Astrocyte of the cerebellum (primary cell): Measurements from ENCODE around the gene COG2.

Experiments used
- DNase-seq: peaks from one replicate; pipeline ENCODE4 v3.0.0-alpha.2; 2011; ENCODE audit warnings: low read depth
- H3K4me3 ChIP-seq: 2 replicates; pipeline ENCODE4 v1.5.1; 2011; ENCODE audit warnings: mild to moderate bottlenecking, low read depth, low read length, moderate library complexity
- in situ Hi-C: cut with HindIII; loops from 2 replicates; pipeline ENCODE4 v1.10.0; 2017; ENCODE audit warnings: low sequenced_read_pairs
- TF ChIP-seq, protein P1 (sequence below): IDR thresholded peaks from 2 replicates; pipeline ENCODE4 v1.5.1; 2012; ENCODE audit warnings: low read length, low read depth, moderate library complexity, mild to moderate bottlenecking; ENCODE audit errors: missing control alignments

Gene COG2

DNA sequence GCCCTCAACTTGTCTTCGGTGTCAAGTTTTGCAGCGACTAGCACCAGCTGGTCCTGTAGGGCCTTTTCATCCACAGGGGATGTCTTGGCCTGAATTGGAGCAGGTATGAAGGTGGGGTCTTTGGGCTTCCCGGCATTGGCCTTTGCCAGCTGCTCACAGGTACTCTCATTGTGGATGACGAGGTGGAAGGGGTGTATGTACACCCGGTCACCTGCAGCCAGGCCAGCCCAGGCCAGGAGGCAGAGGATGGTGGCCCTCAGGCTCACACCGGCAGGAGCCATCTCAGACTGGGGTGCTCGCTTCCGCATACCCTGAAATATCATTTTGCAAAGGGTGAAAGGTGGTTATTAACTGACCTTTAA lies 68.2 kb downstream of the COG2 start:
- in situ Hi-C loops = no loop called here
- no peak overlapping the region for H3K4me3 ChIP-seq
- DNase-seq = no peak
- TF ChIP-seq, protein P1, sequence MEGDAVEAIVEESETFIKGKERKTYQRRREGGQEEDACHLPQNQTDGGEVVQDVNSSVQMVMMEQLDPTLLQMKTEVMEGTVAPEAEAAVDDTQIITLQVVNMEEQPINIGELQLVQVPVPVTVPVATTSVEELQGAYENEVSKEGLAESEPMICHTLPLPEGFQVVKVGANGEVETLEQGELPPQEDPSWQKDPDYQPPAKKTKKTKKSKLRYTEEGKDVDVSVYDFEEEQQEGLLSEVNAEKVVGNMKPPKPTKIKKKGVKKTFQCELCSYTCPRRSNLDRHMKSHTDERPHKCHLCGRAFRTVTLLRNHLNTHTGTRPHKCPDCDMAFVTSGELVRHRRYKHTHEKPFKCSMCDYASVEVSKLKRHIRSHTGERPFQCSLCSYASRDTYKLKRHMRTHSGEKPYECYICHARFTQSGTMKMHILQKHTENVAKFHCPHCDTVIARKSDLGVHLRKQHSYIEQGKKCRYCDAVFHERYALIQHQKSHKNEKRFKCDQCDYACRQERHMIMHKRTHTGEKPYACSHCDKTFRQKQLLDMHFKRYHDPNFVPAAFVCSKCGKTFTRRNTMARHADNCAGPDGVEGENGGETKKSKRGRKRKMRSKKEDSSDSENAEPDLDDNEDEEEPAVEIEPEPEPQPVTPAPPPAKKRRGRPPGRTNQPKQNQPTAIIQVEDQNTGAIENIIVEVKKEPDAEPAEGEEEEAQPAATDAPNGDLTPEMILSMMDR = no peak

DNA sequence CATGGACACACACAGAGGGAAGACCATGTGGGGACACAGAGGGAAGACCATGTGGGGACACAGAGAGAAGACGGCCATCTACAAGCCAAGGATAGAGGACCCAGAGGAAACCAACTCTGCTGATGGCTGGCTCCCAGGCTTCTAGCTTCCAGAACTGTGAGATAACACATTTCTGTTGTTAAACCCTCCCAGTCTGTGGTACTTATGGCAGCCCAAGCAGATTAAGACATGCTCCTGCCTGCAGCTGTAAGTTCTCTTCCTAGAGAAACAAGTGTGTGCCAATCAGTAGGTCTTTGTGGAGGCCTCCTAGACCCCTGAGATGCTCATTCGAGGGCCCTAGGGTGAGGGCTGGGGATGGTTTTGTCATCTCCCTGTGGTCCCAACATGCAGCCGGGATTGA lies 69.0 kb downstream of the COG2 start:
- TF ChIP-seq, protein P1 = no peak
- in situ Hi-C loops = no loop called here

DNA sequence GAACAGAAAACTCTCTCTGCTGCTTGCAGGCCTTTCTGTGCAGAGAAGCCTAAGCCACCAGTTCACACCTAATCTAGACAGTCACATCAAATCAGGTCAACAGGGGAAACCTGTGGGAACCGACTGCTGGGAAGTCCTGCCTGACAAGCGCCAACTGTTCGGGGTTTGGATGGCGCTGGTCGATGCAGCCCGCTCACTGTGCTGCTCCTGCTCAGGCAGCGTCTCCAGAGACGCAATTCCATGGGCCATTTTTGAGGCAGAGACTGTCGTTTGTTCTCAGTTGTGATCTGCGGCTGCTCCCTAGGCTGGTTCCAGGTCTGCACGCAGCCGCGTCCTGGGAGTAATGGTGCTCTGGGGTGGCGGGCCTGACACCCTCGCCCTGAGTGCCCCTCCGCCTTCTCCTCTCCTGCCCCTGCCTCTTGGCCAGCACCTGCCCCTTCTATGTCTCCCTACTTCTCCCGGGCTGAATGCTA lies 70.2 kb downstream of the COG2 start:
- H3K4me3 ChIP-seq = no peak overlapping the region
- TF ChIP-seq, protein P1 = no peak
- DNase-seq = no peak
- in situ Hi-C loops = no loop called here

More for the DNA sequence above, 69.0 kb downstream of the COG2 start:
- no peak overlapping the region for H3K4me3 ChIP-seq
- DNase-seq = no peak

DNA sequence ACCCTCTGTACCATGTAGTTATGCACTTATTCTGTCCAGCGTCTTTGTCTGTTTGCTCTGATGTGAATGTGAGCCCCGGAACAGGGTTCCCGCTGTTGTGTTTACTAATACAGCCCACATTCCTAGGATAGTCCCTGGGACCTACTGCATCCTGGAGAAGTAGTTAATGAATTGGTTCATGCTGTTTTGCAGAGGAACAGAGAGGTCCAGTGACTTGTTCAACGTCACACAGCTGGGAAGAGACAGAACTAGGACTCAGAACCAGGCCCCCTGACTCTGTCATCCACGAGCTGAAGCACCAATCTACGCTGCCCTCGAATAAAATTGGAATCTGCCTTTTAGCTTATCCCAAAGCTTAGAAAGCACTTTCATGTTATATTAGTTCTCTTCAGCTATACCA lies 70.9 kb downstream of the COG2 start:
- TF ChIP-seq, protein P1 = no peak
- DNase-seq = no peak
- in situ Hi-C loops = no loop called here
- no peak overlapping the region for H3K4me3 ChIP-seq

DNA sequence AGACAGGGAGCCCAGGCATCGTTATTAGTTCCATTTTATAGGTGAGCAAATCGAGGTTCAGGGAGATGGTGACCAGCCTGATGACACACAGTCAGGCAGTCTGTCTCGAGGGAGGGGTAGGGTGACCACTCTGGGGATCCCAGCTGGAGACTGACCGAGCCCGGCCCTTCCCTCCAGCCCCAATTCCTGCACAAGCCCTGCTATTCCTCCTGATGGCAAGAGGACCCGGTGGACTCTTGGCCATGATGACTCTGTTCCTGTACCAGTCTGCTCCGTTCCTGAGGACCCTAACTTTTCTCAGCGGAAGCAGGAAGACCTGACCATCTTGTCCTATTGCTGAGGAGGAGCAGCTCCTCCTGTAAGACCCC lies 71.2 kb downstream of the COG2 start:
- H3K4me3 ChIP-seq = peak overlapping the region; percentile 9
- TF ChIP-seq, protein P1 = no peak
- no peak for DNase-seq
- in situ Hi-C loops = no loop called here

DNA sequence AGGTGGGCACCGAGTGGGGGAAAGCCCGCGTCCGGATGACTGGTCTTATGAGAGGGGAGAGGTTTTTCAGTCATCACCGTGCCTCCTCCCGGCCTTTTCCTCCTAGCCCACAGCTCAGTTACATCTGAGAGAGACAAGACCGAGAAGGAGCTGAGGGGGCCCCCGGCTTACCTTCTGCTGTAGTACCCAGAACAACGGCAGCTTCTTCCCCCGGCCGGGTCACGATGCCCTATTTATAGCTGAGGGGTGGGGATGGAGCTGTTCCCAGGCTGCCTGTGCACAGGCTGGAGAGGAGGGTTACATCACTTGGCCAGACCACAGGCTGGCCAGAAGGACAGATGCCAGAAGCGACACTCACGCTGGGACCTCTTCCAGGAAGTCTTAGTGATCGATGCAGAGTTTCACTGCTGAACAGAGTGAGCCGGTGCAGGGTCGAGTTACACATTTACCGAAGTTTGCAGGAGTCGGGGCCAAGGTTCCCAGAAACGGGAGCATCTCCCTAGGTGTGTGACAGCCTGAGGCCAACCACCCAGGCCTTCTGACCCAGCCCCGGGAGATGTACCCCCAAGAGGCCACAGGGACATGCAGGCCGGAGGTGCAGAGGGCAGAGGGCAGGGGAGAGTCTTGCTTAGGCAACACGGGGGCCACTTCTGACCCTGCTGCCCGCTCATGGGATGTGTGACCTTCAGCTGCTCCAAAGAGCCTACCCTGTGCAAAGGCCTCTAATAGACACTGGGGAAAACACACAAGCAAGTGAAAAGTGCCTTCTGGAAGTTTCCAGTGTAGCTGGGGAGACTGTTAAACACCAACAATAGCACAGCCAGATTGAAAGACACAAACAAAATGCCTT lies 71.9 kb downstream of the COG2 start, which contains the start of gene AGT:
Gene AGT, minus strand, starts transcription at position 208 of the 850 bp plus-strand sequence. CDS start 3,299 bp downstream, outside the sequence.
- TF ChIP-seq, protein P1 = no peak
- peak within 1 kb of the TSS; percentile 9 for H3K4me3 ChIP-seq
- peak; percentile 68 for DNase-seq
- in situ Hi-C loops = no loop called here
